Stimulated activated CD4-positive, alpha-beta T cell treated with anti-CD3 and anti-CD28 coated beads, Interleukin-4, amount 100 ng/mL, for 24 hours (primary cell): Measurements from ENCODE around the gene RABAC1.
"Not testable (repeated sequence)": the region's sequence is repeated elsewhere in the genome, so short reads cannot be mapped to it uniquely, and the experiment has no call there.

Experiments
- DNase-seq: peaks from one replicate; pipeline ENCODE4 v3.0.0-alpha.2; 2020

The RABAC1 gene

DNA sequence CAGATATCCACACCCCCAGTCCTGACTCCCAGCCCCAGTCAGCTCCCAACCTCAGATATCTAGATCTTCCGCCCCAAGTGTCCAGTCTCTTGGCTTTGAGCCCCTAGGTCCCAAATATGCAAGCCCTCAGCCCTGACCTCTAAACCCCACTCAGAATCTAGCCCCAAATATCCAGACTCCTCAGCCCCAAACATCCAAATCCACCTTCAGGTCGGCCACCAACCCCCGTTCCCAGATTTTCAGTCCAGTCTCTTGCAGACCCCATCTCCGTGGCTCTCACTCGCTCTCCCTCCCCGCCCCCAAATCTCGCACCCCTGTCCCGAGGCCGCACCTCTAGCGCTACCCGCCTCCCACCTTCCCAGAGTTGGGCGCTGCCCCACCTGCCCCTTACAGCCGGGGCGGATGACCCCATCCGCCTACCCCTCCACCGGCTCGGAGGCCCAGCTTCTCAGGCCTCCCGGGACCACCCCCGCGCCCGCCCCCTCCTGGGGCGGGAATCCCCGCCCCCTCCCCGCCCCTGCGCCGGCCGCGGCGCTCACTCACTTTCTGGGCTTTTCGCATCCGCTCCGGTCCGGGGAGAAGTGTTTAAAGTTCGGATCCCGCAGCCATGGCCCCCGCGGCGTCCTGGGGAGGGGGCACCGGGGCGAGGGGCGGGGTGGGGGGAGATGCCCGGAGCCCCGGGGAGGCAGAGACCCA is 31.5 kb downstream of the RABAC1 start:
- no peak for DNase-seq

GRCh38 chr19:41926763-41927496 is 32.2 kb downstream of the RABAC1 start:
- no peak for DNase-seq

- DNase-seq = no peak
These were observed 32.9 kb downstream of the RABAC1 start for GRCh38 chr19:41926028-41926762.

GRCh38 chr19:41925208-41926003 is 33.7 kb downstream of the RABAC1 start:
- DNase-seq = no peak

- no peak for DNase-seq
These were observed 34.7 kb downstream of the RABAC1 start for GRCh38 chr19:41924151-41925145.

DNA sequence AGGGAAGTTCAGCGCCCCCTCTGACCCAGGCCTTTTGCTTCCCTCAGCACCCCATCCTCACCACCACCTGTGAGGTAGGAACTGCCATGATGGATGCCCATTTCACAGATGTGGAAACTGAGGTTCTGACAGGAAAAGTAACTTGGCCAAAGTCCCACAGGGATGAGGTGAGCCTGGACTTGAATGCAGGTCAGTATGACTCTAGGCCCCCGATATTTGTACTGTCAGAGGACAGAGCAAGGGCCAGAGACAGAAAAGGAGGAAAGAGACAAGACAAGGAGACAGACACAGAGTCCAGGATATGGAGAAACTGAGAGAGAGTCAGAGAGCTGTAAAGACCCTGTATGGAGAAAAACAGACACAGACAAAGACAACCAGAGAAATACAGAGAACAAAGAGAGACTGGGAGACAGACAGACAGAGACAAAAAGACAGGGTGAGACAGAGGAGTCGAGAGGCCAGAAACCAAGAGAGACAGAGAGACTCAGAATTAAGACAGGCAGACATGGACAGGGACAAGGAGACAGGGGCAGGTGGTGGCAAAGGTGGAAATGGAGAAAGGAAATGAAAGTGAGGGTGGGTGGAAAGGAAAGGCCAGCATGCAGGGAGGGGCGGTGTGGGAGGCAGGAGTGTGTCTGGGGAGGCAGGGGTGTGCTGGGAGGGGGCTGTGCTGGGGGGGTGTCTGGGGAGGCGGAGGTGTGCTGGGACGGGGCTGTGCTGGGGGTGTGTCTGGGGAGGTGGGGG is 35.9 kb downstream of the RABAC1 start:
- DNase-seq = no peak

- no peak for DNase-seq
These were observed 36.5 kb downstream of the RABAC1 start for GRCh38 chr19:41922585-41922984.

DNA sequence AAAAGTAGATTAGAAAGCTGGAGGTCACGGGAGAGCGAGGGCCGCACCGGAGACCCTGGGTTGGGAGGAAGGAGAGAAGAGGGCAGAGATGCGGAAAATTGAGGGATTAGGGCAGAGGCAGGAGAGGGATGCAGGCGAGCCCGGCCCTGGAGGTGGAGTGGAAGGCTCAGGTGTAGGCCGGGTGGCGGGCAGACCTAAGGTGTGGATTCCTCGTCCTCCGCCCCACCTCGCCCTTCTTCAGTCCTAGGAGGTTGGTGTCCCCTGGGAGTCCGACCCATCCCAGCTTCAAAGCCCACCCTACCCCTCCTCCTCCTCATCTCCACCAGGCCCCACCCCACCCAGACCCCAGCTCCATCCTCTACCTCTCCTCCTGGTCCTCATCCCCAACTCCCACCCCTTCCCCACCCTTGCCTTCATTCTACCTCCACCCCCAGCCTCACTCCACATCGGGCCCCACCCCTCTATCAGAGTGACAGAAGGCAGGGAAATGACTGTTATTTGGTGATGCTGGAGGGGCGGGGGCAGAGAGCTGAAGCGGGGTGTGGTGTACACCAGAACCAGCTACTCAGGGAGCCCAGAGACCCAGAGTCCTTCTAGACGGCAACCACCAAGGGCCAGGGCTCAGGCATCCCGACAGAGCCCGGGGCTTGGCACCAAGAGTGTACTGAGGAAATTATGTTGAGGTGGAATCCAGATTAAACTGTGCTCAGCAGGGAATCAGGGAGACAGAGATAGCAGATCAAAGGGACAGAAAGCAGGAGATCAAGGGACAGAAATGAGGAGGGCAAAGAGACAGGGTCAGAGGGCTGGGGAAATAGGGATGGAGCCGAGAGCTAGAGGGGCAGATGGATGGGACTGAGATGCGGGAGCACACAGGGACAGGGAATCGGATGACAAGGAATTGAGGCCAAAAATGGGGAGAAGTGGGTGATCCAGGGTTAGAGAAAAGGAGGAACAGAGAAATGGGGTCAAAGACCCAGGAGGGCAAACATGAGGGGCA is 37.2 kb downstream of the RABAC1 start:
- no peak for DNase-seq

GRCh38 chr19:41920882-41921576 is 38.1 kb downstream of the RABAC1 start:
- no peak for DNase-seq

DNA sequence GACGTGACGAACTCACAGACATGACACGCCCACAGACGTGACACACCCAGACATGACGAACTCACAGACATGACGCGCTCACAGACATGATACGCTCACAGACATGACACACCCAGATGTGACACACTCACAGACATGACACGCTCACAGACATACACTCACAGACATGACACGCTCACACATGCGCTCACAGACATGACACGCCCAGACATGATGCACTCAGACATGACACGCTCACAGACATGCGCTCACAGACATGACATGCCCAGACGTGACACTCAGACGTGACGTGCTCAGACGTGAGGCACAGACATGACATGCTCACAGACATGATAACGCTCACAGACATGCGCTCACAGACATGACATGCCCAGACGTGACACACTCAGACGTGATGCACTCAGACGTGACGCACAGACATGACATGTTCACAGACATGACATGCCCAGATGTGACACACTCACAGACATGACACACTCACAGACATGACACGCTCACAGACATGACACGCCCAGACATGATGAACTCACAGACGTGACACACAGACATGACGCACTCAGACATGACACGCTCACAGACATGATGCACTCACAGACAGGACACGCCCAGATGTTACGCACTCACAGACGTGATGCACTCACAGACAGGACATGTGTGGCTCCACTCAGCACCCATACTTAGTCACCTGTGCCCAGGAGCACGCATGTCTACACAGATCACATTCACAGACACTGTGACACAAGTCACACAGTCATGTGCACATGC is 39.0 kb downstream of the RABAC1 start:
- no peak for DNase-seq

DNA sequence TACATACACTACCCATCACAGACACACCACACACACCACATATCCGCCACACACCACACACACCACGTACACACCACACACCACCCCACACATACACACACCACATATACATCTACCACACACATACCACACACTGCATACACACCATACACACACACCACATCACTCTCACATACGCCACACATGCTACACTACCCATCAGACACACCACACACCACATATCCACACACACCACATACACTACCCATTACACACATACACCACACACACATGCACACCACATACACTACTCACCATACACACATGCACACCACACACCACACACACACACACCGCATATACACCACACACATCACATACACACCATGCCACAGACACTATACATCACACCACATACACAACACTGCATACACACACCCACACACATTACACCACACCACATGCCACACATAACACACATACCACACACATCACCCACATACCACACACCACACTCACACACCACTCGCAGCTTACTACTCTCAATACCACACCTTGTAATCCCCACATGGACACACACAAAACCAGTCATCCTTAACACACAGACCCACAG is 40.4 kb downstream of the RABAC1 start:
- DNase-seq = no peak

DNA sequence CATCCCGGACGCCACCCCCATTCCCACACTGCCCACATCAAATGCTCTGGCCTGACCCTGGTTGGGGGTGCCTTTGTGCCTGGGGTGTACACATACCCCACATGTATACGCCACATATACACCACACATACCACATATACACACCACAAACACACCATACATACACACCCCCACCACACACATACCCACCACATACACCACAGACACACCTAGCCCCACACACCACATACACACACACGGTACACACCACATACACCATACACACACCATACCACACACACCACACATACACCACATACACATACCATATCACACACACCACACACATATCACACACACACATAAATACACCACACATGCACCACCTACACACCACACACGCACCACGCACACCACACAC is 41.0 kb downstream of the RABAC1 start:
- DNase-seq = no peak

- no peak for DNase-seq
These were observed 41.4 kb downstream of the RABAC1 start for GRCh38 chr19:41917676-41918075.

- DNase-seq = no peak
These were observed 43.2 kb downstream of the RABAC1 start for GRCh38 chr19:41915776-41916414.

GRCh38 chr19:41915021-41915775 is 43.9 kb downstream of the RABAC1 start:
- no peak for DNase-seq

- DNase-seq = not testable (repeated sequence)
These were observed 44.7 kb downstream of the RABAC1 start for GRCh38 chr19:41914424-41914834.
